HG03097 (cell line): ENCODE data around the gene PLAAT4.
"Not testable (repeated sequence)": the region's sequence is repeated elsewhere in the genome, so short reads cannot be mapped to it uniquely, and the experiment has no call there.

Experiments
- ATAC-seq: cut with Tn5 transposase; IDR thresholded peaks from one replicate; pipeline ENCODE4 v1.9.1; 2021; ENCODE audit not compliant: unreplicated experiment, low FRiP score

The PLAAT4 gene

GRCh38 chr11:63510360-63511047 lies 26.1 kb upstream of the PLAAT4 start:
- no peak for ATAC-seq

- no peak for ATAC-seq
Measured at GRCh38 chr11:63511048-63511748, 25.4 kb upstream of the PLAAT4 start.

- no peak for ATAC-seq
Measured at GRCh38 chr11:63512816-63513215, 23.8 kb upstream of the PLAAT4 start.

GRCh38 chr11:63516109-63516508 lies 20.5 kb upstream of the PLAAT4 start:
- no peak for ATAC-seq

- no peak for ATAC-seq
Measured at GRCh38 chr11:63517156-63517555, 19.5 kb upstream of the PLAAT4 start.

GRCh38 chr11:63518548-63518947 lies 18.1 kb upstream of the PLAAT4 start:
- no peak for ATAC-seq

GRCh38 chr11:63520606-63521170 lies 15.9 kb upstream of the PLAAT4 start:
- no peak for ATAC-seq

GRCh38 chr11:63521896-63522295 lies 14.7 kb upstream of the PLAAT4 start:
- ATAC-seq, result no peak

- ATAC-seq, result no peak
Measured at GRCh38 chr11:63523151-63523550, 13.5 kb upstream of the PLAAT4 start.

GRCh38 chr11:63527667-63528066 lies 8.9 kb upstream of the PLAAT4 start:
- no peak for ATAC-seq

GRCh38 chr11:63528156-63528555 lies 8.5 kb upstream of the PLAAT4 start:
- ATAC-seq, result not testable (repeated sequence)

- not testable (repeated sequence) for ATAC-seq
Measured at GRCh38 chr11:63528729-63529278, 7.8 kb upstream of the PLAAT4 start.

GRCh38 chr11:63529373-63529772 lies 7.2 kb upstream of the PLAAT4 start:
- not testable (repeated sequence) for ATAC-seq

GRCh38 chr11:63530021-63530420 lies 6.6 kb upstream of the PLAAT4 start:
- ATAC-seq, result no peak

GRCh38 chr11:63531074-63531792 lies 5.4 kb upstream of the PLAAT4 start:
- ATAC-seq, result peak; percentile 77

GRCh38 chr11:63532117-63532516 lies 4.5 kb upstream of the PLAAT4 start:
- ATAC-seq, result no peak

GRCh38 chr11:63532799-63533475 lies 3.7 kb upstream of the PLAAT4 start:
- ATAC-seq, result no peak

- ATAC-seq, result no peak
Measured at GRCh38 chr11:63534076-63534475, 2.5 kb upstream of the PLAAT4 start.

GRCh38 chr11:63534895-63535461 lies 1.6 kb upstream of the PLAAT4 start:
- ATAC-seq, result no peak

- ATAC-seq, result no peak
Measured at GRCh38 chr11:63535734-63536133, 874 bp upstream of the PLAAT4 start.
